Smooth muscle cell (in vitro differentiated cells): Measurements from ENCODE around the gene NFE2L3. TPM values are rescaled to one million over a fixed set of nuclear protein-coding genes. Genes with fewer than 3 reads are reported as not detected.

Experiments
- DNase-seq: peaks from one replicate; lab custom pipeline; 2025; ENCODE audit not compliant: unreplicated experiment; lab: John Stamatoyannopoulos, UW
- H2AFZ ChIP-seq: fragments of 200-600 bp; sonication (generic); 2 replicates; pipeline ENCODE4 v1.6.0; 2016; ENCODE audit warnings: antibody characterized with exemption, low read depth, mild to moderate bottlenecking
- H3F3A ChIP-seq: fragments of 200-600 bp; sonication (generic); 2 replicates; pipeline ENCODE4 v1.6.0; 2017; ENCODE audit warnings: antibody characterized with exemption, low read depth
- H3K27ac ChIP-seq: fragments of 200-600 bp; sonication (generic); 2 replicates; pipeline ENCODE4 v1.5.1; 2016; ENCODE audit warnings: low read depth, mild to moderate bottlenecking
- H3K27me3 ChIP-seq: fragments of 200-600 bp; sonication (generic); 2 replicates; pipeline ENCODE4 v1.6.1; 2016; ENCODE audit warnings: low read depth, mild to moderate bottlenecking
- H3K36me3 ChIP-seq: fragments of 200-600 bp; sonication (generic); 2 replicates; pipeline ENCODE4 v1.5.1; 2016; ENCODE audit warnings: low read depth
- H3K4me1 ChIP-seq: fragments of 200-600 bp; sonication (generic); 2 replicates; pipeline ENCODE4 v1.5.1; 2016; ENCODE audit warnings: low read depth
- H3K4me2 ChIP-seq: fragments of 200-600 bp; sonication (generic); 2 replicates; pipeline ENCODE4 v1.6.0; 2016; ENCODE audit warnings: mild to moderate bottlenecking
- H3K4me3 ChIP-seq: fragments of 200-600 bp; sonication (generic); 2 replicates; pipeline ENCODE4 v1.5.1; 2016; ENCODE audit warnings: mild to moderate bottlenecking
- H3K79me2 ChIP-seq: fragments of 200-600 bp; sonication (generic); 2 replicates; pipeline ENCODE4 v1.6.0; 2016; ENCODE audit warnings: low read depth, mild to moderate bottlenecking
- H3K9ac ChIP-seq: fragments of 200-600 bp; sonication (generic); 2 replicates; pipeline ENCODE4 v1.6.0; 2016; ENCODE audit warnings: low read depth
- H3K9me3 ChIP-seq: fragments of 200-600 bp; sonication (generic); replicated peaks from 2 replicates; pipeline ENCODE4 v1.5.1; 2016; ENCODE audit warnings: low read depth
- H4K20me1 ChIP-seq: fragments of 200-600 bp; sonication (generic); 2 replicates; pipeline ENCODE4 v1.6.0; 2016; ENCODE audit warnings: low read depth
- WGBS: methylation state at CpG from one replicate; pipeline ENCODE4 v1.1.7; 2016; ENCODE audit warnings: low lambda C conversion rate; 5-methylcytosine and 5-hydroxymethylcytosine counted together
- polyA plus RNA-seq: library from polyadenylated mRNA; unstranded; fragments of >200 nt; fragmentation: Nextera tagmentation; extraction: Ambion mirVana; gene quantifications from 2 replicates; pipeline ENCODE4 v1.2.1, GENCODE V29; 2016
- total RNA-seq: library from RNA; depleted of rRNA; stranded (reverse); fragments of >200 nt; gene quantifications from 2 replicates; pipeline ENCODE4 v1.2.3, GENCODE V29; 2014
- TF ChIP-seq, protein P1 (sequence below): fragments of 200-600 bp; sonication (generic); IDR thresholded peaks from 2 replicates; pipeline ENCODE4 v1.5.1; 2017; ENCODE audit warnings: borderline replicate concordance, mild to moderate bottlenecking, antibody characterized with exemption; ENCODE audit not compliant: insufficient read depth, poor library complexity, severe bottlenecking

Gene NFE2L3
- total and polyA plus RNA-seq, 2 experiments from 2014 or later, result 2.4 to 5.5 TPM

DNA sequence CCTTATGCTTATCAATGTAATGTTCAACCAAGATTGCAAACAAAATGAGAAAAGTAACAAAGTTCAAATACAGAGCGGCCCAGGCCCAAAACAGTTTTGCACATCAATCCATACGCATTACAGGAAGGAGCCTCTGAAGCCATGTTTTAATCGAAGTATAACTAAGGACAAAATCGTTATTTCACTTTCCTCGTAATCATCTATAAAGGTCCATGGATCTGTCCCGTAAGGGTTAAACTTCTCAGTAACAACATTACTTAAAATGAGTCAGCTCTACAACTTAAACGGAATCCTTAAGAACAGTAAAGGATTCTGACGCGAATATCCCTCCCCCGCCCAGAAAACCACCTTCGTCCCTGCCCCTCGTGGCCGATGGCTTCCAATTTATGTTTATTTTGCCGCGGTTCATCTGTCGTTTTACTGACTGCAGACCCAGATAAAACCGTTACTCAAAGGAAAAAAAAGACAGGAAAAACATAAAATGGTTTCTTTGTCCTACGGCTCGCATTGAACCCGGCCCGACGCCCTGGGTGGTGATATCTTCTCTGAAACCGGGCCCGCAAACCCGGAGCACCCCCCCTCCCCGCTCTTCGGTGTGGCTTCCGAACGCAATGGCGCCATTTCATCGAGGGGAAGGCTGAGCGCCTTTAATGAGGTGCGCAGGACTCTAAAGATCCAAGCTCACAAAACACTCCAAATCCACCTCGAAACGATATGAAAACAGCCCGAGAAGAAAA, 47.5 kb downstream of the NFE2L3 start:
- Histone ChIP-seq H4K20me1 (peaks cover 84% of the 10 kb centered on the region), H3K9ac (peak overlapping the region; percentile 96), H2AFZ (peak overlapping the region; percentile 20), H3K36me3 (peaks cover 21% of the 10 kb centered on the region), H3K79me2 (peaks cover 89% of the 10 kb centered on the region), H3K4me2 (peak overlapping the region; percentile 96), H3K27ac (peak overlapping the region; percentile 93), H3F3A (peaks cover 23% of the 10 kb centered on the region), H3K4me1 (peaks cover 45% of the 10 kb centered on the region), H3K9me3 (no peaks in the 10 kb centered on the region), H3K4me3 (peak overlapping the region; percentile 97), H3K27me3 (no peaks in the 10 kb centered on the region)
- DNase-seq, result no peak
- under 1% methylated on average over 36 of the region's 36 CpGs for WGBS
- TF ChIP-seq, protein P1, sequence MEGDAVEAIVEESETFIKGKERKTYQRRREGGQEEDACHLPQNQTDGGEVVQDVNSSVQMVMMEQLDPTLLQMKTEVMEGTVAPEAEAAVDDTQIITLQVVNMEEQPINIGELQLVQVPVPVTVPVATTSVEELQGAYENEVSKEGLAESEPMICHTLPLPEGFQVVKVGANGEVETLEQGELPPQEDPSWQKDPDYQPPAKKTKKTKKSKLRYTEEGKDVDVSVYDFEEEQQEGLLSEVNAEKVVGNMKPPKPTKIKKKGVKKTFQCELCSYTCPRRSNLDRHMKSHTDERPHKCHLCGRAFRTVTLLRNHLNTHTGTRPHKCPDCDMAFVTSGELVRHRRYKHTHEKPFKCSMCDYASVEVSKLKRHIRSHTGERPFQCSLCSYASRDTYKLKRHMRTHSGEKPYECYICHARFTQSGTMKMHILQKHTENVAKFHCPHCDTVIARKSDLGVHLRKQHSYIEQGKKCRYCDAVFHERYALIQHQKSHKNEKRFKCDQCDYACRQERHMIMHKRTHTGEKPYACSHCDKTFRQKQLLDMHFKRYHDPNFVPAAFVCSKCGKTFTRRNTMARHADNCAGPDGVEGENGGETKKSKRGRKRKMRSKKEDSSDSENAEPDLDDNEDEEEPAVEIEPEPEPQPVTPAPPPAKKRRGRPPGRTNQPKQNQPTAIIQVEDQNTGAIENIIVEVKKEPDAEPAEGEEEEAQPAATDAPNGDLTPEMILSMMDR, result no peak

DNA sequence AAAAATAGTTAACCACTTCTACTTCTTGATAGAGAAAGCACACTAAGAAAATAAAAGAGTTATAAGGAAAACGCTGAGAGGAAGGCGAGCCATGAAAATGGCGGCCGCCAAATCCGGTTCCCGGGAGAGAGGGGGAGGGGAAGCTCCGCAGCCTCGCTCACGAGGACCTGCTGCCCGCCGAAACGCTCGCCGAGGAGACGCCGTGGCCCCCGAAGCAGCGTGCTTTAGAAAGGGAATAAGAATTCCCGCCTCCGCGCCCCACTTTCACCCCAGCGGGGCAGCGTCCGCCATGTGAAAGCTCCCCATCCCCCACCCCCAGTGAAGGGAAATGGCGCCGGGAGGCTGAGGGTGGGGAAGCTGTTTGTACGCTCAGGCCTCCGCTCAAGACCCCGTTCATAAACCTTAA, 48.0 kb downstream of the NFE2L3 start:
- H3K9ac ChIP-seq, result peak overlapping the region; percentile 96
- 1% methylated on average over 22 of the region's 29 CpGs for WGBS
- peak overlapping the region; percentile 20 for H2AFZ ChIP-seq
- H3K4me3 ChIP-seq, result peak overlapping the region; percentile 97
- peaks cover 84% of the 10 kb centered on the region for H4K20me1 ChIP-seq
- peaks cover 23% of the 10 kb centered on the region for H3F3A ChIP-seq
- H3K4me2 ChIP-seq, result peak overlapping the region; percentile 96
- TF ChIP-seq, protein P1, result no peak
- H3K79me2 ChIP-seq, result peaks cover 89% of the 10 kb centered on the region
- peaks cover 21% of the 10 kb centered on the region for H3K36me3 ChIP-seq
- H3K9me3 ChIP-seq, result no peaks in the 10 kb centered on the region
- peak overlapping the region; percentile 93 for H3K27ac ChIP-seq
- H3K27me3 ChIP-seq, result no peaks in the 10 kb centered on the region
- H3K4me1 ChIP-seq, result peaks cover 50% of the 10 kb centered on the region
- DNase-seq, result peak; percentile 76

DNA sequence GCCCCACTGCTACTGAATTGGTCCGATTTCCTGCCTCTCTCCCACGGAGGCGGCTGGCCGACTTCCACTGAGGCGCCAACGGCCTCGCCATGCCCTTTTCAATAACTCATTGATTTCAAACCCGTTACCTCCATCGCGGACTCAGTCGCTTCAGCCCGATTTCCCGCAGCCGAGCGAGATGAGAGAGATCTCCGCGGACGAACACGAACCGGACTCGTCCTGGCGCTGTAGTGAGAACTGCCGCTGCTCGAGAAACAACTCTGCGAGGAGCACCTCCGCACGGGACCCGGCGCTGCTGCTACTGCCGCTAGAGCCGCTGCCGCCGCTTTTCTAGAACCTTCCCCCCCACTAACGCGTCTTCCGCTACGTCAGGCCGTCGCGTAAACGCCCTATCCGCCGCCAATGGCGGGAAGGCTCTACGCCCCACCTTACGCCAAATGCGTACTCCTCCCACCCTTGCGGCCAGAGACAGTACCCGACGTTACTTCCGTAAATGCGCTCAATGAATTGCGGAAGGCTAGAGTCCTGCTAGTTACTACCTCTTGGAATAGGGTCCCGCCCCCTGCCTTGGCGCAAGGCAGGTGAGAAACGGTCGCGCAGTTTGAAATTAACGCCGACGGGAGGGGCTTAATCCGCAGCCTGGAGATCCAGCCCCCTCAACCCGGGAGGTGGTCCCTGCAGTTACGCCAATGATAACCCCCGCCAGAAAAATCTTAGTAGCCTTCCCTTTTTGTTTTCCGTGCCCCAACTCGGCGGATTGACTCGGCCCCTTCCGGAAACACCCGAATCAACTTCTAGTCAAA, 48.6 kb downstream of the NFE2L3 start, which contains the start of gene HNRNPA2B1:
TSS of gene HNRNPA2B1 (minus strand) at position 303 of the 803 bp plus-strand sequence. CDS start at position 134, 169 bp downstream.
- no peaks in the 10 kb centered on the region for H3K9me3 ChIP-seq
- peaks cover 16% of the 10 kb centered on the region for H3K36me3 ChIP-seq
- peaks cover 89% of the 10 kb centered on the region for H3K79me2 ChIP-seq
- peak within 1 kb of the TSS; percentile 96 for H3K4me2 ChIP-seq
- peak within 1 kb of the TSS; percentile 74 for H2AFZ ChIP-seq
- peak; percentile 96 for DNase-seq
- peaks cover 84% of the 10 kb centered on the region for H4K20me1 ChIP-seq
- peak within 1 kb of the TSS; percentile 97 for H3K4me3 ChIP-seq
- TF ChIP-seq, protein P1, result no peak
- no peaks in the 10 kb centered on the region for H3K27me3 ChIP-seq
- peaks cover 17% of the 10 kb centered on the region for H3F3A ChIP-seq
- H3K4me1 ChIP-seq, result peaks cover 50% of the 10 kb centered on the region
- peak within 1 kb of the TSS; percentile 96 for H3K9ac ChIP-seq
- under 1% methylated on average over 71 of the region's 71 CpGs for WGBS
- peak within 1 kb of the TSS; percentile 93 for H3K27ac ChIP-seq
